Cardiac fibroblast (primary cell): ENCODE results near the gene TMEM45A.

ENCODE experiments used
- DNase-seq, 2 donors: peaks; one replicate each; pipeline versions ENCODE4 v3.0.0 to v3.0.0-alpha.2; 2010; ENCODE audit warnings: low read depth in 2 of 2
- H3K4me3 ChIP-seq, 2 donors: replicated peaks in 1 of 2; 1 replicate in 1 of 2; 2 replicates in 1 of 2; pipeline ENCODE4 v1.5.1; 2011; ENCODE audit warnings: low read depth in 2 of 2, low read length in 2 of 2, mild to moderate bottlenecking in 2 of 2, moderate library complexity in 1 of 2
- TF ChIP-seq, protein P1 (sequence below): IDR thresholded peaks from one replicate; pipeline ENCODE4 v1.5.1; 2011; ENCODE audit warnings: low read depth, mild to moderate bottlenecking, low read length, inconsistent platforms

Gene TMEM45A

DNA sequence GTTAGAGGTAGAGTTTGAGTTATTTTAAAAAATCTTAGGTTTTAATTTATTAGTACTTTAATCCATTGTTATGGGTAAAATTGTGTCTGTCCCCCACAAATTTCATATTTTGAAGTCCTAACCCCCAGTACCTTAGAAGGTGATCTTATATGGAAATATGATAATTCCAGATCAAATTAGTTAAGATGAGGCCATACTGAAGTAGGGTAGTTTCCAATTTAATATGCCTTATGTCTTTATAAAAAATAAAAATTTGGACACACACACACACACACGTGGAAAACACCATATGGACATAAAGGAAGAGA lies 98.4 kb downstream of the TMEM45A start:
- no peak for DNase-seq
- TF ChIP-seq, protein P1, sequence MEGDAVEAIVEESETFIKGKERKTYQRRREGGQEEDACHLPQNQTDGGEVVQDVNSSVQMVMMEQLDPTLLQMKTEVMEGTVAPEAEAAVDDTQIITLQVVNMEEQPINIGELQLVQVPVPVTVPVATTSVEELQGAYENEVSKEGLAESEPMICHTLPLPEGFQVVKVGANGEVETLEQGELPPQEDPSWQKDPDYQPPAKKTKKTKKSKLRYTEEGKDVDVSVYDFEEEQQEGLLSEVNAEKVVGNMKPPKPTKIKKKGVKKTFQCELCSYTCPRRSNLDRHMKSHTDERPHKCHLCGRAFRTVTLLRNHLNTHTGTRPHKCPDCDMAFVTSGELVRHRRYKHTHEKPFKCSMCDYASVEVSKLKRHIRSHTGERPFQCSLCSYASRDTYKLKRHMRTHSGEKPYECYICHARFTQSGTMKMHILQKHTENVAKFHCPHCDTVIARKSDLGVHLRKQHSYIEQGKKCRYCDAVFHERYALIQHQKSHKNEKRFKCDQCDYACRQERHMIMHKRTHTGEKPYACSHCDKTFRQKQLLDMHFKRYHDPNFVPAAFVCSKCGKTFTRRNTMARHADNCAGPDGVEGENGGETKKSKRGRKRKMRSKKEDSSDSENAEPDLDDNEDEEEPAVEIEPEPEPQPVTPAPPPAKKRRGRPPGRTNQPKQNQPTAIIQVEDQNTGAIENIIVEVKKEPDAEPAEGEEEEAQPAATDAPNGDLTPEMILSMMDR, result no peak
- no peak overlapping the region for H3K4me3 ChIP-seq

DNA sequence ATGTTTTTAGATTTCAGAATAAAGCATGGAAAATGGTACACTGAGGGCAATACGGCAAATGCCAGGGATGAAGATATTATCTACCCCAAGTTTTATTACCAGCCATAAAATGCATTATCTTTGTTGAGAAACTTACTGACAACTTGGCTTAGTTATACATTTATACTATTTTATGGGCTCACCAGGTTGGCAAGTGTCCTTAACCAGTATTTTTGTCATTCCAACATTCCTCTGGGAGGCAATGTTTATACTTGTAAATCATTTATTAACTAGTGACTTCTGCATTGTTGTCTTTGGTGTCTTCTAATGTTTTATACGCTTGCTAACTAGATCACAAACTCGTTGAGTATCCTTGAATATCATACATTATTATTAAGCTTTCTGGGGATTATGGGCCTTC lies 99.0 kb downstream of the TMEM45A start:
- no peak overlapping the region for H3K4me3 ChIP-seq
- no peak for DNase-seq
- TF ChIP-seq, protein P1, result no peak

DNA sequence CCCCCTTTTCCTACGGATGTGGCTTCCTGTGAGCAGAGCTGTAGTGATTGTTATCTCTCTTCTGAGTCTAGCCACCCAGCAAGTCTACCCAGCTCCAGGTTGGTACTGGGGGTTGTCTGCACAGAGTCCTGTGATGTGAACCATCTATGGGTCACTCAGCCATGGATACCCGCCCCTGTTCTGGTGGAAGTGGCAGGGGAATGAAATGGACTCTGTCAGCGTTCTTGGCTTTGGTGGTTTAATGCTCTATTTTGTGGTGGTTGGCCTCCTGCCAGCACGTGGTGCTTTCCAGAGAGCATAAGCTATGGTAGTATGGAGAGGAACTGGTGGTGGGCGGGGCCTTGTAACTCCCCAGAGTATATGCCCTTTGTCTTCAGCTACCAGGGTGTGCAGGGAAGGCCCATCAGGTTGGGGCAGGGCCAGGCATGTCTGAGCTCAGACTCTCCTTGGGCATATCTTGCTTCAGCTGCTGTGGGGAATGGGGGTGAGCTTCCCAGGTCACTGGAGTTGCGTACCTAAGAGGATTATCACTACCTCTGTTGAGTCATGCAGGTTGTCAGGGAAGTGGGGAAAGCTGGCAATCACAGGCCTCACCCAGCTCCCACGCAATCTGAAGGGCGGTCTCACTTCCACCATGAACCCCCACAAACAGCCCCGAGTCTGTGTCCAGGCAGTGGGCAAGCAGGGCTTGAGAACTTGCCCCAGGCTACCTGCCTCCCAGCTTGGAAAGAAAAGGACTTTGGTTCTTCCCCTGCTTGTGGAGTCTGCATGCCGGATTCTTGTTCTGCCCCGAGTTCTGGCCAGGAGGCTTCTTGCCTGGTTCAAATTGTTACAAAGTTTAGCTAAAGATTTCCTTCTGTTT lies 108.0 kb downstream of the TMEM45A start:
- TF ChIP-seq, protein P1, result no peak
- H3K4me3 ChIP-seq, result no peak overlapping the region
- DNase-seq, result no peak

DNA sequence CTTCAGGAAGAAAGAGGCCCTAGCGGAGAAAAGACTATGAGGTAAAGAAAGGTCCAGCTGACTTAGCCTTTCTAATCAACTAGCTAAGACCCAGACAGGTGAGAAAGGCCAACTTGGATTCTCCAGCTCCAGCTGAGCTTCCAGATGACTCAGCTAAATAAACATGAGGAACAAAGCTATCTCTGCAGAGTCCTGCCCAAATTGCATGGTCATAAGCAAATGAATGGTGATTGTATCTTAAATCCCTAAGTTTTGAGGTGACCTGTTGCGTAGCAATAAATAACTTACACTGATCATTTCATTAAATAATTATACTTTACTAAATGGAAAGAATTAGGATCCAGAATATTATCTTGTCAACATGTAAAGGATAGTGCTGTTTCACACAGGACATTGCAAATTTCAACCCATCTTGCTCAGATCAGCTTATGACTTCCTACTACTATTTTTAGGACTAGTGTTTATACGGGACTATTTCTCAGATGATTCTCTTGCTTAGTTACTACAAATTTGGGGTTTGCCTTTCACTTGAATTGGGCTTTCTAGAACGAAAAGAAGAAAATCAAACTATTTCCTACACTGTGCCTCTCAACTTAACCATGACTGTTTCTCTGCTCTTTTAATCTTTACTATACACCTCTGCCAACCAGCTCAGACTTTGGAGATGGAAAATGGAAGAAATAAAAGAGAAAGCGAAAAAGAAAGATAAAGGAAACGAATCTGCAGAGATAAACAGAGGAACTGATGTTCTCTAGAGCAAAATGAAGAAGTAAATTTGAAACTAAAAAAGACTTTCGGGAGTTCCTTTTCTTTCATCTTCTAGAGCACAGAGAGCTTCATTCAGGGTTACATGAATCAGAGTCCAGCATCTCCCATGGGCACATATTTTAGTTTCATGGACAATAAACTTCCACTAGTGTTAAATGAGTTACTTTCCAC lies 110.4 kb downstream of the TMEM45A start:
- TF ChIP-seq, protein P1, result no peak
- peak; percentile 21 to 25 for DNase-seq
- no peak overlapping the region for H3K4me3 ChIP-seq

DNA sequence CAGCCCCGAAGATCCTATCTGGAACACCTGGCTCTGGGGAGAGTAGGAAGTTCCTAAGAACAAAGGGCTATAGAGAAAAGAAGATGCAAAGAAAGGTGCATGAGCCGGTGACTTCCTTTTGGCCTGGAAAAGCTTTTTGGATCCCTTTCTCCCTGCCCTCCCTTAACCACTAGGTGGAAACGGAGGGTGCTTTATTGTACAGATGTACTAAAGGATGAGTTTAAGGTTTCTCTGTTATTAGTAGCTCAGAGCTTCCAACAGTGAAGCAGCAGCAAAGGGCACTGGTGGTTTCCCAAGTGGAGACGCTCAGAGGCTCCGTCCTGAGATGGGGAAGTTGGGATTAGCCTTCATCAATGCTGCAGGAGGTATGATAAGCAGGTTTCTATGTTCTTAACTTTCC lies 111.0 kb downstream of the TMEM45A start:
- H3K4me3 ChIP-seq, result no peak overlapping the region
- TF ChIP-seq, protein P1, result peak; percentile 70
- DNase-seq, result peak; percentile 48 to 58

DNA sequence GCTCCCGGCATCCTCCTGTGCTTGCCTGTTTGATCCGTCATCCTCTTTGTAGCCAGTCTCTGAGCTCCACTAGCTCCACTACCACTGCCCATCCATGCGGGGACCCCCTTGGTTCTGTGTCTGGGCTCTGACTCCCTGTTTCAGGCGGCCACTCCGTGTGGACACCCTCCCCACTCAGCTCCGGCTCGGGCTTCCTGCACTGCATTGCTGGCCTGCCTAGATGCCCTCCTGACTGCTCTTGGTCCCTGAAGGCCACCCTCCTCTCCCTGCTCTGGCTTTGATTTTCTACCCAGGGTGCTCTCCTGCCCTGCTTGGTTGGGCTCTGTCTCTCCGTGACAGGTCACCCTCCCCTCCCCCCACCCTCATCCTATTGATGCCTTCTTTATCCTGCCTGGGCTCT lies 112.9 kb downstream of the TMEM45A start:
- no peak for DNase-seq
- TF ChIP-seq, protein P1, result no peak
- H3K4me3 ChIP-seq, result no peak overlapping the region
